GM18858 (cell line): ENCODE data around the gene PTPRN2.

Experiments
- ATAC-seq: cut with Tn5 transposase; IDR thresholded peaks from one replicate; pipeline ENCODE4 v1.9.1; 2021; ENCODE audit not compliant: unreplicated experiment

Gene PTPRN2

DNA sequence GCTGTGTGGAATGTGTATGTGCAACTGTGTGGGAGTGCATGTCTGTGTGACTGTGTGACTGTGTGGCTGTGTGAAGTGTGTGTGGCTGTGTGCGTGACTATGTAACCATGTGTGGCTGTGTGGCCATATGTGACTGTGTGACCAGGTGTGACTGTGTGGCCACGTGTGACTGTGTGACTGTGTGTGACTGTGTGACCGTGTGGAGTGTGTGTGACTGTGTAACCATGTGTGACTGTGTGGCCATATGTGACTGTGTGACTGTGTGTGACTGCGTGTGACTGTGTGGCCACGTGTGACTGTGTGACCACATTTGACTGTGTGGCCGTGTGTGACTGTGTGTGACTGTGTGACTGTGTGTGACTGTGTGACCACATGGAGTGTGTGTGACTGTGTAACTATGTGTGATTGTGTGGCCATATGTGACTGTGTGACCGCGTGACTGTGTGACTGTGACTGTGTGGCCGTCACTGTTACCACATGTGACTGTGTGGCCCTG lies 747.9 kb downstream of the PTPRN2 start:
- no peak for ATAC-seq

DNA sequence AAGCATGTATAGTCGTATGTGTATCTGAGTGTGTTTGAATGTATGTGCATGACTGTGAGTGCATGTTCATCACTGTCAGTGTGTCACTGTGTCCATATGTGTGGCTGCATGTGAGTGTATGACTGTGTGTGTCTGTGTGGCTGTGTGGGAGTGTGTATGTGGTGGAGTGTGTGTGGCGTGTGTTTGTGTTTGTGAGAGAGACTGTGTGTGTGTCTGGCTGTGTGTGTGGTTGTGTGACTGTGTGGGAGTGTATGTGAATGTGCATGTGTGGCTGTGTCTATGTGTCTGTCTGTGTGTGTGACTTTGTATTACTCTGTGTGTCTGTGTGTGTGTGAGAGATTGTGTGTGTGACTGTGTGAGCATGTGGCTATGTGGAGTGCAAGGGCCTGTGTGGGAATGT lies 748.4 kb downstream of the PTPRN2 start:
- no peak for ATAC-seq

DNA sequence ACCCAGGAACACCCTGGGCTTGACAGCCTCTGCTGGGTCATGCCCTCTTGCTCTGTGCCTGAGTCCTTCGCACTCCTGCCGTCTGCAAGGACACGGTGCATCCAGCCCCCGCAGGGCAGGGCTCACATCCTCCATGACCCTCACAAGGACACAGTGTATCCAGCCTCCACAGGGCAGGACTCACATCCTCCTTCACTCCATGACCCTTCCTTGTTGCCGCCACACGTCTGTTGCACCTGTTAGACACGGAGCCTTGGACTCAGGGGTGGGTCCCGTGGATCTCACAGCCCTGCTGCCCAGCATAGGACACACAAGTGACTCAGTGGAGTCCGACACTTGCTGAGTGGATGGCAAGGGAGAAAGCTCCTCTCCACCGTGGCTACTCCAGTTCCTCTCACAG lies 750.1 kb downstream of the PTPRN2 start:
- no peak for ATAC-seq

DNA sequence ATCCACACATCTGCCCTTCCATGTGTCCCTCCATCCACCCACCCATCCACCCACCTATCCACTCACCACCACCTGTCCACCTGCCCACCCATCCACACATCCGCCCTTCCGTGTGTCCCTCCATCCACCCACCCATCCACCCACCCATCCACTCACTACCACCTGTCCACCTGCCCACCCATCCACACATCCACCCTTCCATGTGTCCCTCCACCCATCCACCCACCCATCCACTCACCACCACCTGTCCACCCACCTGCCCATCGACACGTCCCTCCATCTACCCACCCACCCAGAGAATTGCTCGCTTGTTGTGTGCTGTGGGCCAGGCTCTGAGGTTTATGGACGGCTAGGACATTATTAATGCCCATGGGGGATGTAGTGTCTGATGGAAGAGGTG lies 750.6 kb downstream of the PTPRN2 start:
- ATAC-seq: no peak

DNA sequence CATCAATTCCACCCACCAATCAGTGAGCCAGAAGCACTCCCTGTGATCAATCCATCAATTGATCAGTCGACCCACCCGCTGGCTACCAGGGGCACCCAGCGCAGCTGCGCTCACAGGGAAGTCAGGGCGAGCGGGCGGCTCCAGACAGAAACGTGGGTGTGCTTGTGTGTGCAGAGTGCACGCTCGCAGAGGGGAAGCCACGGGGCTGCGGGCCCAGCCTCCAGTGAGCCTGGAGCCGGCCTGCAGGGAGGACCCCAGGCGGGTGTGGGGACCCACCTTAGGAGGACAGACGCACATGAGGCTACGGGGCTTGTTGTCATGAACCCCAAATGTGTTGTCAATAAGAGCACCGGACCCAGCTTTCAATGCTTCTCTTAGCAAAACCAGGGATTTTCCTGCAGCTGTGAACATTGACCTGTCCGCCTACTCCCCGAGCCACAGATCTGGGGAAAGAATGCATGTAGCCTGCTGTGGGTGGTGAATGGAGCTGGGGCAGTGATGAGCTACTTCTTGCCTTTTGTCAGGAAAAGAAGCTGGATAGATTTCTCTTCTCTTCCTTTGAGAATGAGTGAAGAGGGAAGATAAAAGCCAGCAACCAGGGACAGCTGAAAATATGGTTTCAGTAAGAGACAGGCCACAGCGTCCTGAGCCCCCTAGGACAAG lies 753.0 kb downstream of the PTPRN2 start:
- no peak for ATAC-seq

DNA sequence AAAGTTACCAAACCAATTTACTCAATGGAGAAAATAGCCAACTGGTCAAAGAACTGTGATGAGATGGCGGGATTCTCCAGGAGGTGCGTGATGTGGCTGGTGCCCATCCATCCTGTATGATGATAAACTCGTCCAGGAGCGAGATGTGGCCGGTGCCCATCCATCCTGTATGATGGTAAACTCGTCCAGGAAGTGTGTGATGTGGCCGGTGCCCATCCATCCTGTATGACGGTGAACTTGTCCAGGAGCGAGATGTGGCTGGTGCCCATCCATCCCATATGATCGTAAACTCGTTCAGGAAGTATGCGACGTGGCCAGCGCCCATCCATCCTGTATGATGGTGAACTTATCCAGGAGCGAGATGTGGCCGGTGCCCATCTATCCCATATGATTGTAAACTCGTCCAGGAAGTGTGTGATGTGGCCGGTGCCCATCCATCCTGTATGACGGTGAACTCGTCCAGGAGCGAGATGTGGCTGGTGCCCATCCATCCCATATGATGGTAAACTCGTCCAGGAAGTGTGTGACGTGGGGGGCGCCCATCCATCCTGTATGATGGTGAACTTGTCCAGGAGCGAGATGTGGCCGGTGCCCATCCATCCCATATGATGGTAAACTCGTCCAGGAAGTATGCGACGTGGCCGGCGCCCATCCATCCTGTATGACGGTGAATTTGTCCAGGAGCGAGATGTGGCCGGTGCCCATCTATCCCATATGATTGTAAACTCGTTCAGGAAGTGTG lies 754.6 kb downstream of the PTPRN2 start:
- ATAC-seq: no peak

DNA sequence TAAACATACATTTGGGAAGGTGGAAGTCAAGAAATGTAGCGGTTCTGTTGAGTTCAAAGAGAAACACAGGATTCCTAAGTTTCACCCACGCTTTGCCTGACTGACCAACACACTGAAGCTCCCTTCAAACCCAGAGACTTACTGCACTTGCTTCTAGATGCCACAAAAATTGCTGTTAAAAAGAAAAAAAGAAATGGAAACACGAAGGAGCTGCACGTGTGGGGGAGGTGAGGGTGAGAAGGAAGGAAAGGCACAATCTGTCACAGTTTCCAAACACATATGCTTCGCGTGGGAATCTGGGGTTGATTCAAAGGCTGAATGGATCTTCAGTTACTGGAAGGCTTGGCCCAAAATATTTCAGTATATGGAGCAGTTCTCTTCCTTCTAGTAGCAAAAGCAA lies 755.2 kb downstream of the PTPRN2 start:
- ATAC-seq: no peak

DNA sequence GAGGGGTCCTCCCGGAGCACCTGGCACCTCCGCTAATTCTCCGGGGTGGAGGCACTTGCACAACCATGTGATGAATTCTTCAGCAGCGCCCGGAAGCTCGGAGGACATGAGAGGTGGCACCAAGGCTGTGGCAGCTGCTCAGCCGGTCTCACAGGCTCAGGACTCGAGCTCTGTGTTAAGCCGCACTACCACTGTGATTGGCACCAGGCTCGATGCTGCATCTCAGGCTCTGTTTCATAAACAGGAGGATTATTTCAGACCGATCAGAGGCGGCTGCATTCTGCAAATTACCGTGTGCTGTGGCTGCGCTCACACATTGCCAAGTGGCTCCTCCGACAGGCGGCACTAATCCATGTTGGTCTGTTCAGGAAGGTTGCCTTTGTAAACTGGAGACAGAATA lies 755.6 kb downstream of the PTPRN2 start:
- no peak for ATAC-seq

DNA sequence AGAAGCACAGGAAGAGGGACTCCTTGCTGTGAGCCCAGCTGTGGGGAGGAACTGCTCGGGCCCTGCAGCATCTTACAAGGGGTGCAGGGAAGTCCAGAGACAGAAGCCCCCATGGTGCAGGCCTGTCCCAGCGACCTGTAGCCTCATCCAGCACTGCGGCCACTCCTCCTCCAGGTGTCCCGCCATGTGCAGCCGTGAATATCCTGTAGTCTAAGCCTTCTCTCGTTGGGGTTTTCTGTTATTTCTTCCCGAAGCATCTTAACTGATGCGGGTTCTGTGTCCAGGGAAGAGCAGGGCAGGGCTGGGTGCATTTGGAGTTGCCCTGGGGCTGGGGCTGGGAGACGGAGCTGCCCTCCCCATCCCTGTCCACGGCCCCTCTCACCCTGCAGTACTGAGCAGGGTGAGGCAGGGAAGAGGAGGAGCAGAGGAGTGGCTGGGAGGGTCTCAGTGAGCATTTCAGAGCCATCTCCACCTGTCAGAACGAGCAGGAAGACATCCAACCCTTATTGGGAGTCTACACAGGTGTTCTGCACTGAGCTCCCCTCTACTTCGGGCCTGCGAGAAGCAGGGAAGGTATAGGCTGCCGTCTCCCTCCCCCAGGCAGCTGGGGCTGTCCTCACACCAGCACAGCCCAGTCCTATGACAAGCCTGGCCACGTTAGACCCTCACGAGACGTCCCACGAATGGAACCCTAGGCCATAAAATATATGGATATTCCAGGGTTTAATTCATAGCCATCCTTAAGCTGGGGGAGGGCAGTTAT lies 756.3 kb downstream of the PTPRN2 start:
- no peak for ATAC-seq

DNA sequence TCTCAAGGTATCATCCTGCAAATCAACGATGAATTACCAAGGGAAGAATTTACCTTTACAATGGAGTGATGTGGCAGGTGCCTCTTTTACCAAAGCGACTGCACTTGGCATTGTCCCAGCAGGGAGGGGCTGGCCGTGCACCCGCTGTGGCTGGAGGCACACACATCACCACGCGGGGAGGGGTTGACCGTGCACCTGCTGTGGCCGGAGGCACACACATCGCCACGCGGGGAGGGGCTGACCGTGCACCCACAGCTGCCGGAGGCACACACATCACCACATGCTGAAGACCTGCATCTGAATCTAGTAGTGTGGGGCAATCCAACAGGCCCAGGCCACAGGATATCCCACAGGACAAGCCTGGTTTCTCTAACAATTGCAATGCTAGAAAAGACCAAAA lies 757.3 kb downstream of the PTPRN2 start:
- ATAC-seq: no peak

DNA sequence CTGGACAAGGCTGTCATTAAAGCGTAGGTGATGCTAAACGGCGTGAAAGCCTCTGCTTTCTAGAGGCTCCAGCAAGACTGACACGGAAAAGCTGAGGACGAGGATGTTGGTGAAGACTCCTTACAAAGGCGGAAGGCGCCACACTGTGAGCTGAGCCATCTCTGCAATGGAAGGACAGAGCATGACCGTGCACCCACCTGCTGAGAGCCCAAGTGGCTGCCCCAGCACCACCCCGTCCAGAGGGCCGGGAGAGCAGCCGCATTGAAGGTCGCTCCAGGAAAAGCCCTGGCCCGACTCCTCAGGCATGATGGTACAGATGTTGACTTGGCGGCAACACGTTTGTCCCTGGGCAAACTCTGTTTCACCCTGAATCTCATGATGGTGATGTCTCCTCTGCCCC lies 758.1 kb downstream of the PTPRN2 start:
- ATAC-seq: no peak

DNA sequence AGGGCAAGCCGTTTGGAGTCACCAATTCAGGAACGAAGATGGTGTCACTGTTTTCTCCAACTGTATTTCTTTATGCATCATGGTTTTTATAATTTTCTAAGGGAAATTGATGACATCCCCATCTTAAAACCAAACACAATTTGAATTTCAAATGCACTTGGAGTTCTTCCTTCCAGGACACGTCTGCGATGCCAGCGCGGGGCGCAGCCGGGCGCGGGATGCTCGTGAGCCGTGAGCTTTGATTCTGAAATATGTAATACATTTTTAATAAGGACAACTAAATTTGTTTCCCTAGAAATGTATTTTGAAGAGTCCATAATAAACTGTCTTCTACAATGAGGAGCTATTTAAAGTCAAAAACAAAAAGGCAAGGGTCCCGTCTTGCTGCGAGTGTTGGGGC lies 758.7 kb downstream of the PTPRN2 start:
- no peak for ATAC-seq

DNA sequence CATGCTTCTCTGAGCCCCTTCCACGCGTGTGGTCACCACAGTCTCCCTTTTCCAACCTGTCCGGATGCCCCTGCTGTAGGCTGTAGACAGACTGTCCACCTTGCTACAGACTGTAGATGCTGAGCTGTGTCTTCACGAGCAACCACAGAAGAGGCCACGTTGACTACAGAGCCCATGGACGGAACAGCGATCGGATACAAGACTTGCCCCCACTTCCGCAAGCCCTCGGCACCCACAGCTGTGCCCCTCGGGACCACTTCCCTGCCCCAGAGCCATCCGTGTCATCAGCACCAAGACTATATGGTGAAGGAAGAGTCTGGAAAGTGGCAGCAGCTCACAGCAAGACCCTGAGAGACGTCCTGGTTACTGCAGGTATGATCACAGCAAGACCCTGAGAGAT lies 759.4 kb downstream of the PTPRN2 start:
- no peak for ATAC-seq

DNA sequence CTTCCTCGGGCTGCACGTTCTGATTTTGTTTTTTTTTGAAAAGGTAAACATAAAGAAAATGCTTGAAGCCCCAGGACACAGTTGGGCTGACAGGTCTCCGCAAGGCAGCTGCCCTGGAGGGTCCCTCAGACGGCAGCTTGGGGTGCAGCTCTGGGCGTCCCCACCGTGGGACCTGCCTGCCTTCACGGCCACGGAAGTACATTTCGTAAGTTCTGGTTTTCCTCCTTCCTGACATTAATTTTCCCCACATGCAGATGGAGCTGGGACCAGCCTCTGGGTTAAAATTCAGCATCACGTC lies 759.8 kb downstream of the PTPRN2 start:
- ATAC-seq: no peak

DNA sequence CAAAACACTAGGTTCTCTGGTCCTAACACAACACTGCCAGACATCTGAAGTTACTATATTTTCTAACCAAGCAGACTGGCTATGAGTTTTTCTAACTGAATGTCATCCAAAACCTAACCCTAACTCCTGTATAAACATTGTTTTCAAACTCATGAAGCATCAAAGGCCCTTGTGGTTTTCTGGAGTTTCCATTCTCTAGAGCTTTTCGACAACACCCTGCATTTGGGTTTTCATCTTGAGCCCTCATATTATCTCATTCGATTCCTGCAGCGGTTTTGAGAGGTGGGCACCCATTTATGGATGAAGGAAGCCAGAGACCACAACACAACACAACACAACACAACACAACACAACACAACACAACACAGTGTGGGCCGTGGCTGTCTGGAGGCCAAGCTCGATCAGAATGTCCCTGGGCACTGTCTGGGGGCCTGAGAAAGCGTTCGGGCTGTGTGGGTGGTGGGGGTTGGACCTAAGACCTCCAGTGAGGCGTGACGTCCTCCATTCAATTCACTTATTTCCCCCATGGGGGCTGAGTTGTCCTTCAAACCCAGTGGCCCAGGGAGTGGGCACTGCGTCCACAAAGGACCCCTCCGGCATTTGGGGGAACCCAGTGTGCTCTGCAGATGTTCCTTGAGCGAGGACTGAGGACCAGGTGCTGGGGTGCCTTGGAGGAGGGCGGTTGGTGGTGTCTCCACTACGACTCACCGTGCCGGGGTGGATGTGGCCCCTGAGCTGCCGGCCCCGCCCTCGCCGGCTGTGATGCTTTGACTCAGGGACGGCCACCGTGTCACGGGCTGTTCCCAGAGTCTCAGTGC lies 760.4 kb downstream of the PTPRN2 start:
- no peak for ATAC-seq

DNA sequence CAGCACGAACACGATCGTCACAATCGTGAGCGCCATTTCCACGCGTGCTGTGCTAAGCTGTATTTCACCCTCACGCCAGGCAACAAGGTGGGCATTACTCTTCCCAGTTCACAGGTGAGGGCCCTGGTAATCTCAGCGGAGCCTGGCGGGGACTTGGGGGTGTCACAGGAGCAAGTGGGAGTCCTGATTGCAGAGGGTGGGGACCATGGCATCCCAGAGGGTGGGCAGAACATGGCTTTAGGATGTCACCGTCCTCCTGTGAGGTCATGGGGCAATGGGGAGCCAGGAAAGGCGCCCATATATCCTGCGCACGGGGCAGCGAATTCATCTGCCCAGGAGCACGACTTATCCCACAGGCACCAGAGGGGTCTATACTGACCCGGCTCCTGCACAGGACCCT lies 761.1 kb downstream of the PTPRN2 start:
- no peak for ATAC-seq

DNA sequence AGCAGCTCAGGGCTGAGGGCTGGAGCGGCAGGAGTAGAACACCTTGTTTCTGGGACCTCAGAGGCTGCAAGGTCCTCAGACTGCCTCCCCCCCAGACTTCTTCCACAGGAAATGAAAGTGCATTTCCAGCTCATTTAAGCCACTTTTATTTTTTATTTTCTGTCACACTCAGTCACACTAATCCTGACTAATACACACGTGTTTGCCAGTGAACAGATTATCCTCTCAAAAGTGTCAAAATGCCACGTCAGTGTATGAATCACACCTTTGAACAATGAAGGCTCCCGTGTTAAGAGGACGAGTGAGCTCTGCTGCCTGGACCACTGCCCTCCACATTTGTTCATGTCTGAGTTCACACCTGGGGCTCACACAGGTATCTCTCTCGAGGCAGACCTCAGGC lies 762.3 kb downstream of the PTPRN2 start:
- ATAC-seq: no peak

DNA sequence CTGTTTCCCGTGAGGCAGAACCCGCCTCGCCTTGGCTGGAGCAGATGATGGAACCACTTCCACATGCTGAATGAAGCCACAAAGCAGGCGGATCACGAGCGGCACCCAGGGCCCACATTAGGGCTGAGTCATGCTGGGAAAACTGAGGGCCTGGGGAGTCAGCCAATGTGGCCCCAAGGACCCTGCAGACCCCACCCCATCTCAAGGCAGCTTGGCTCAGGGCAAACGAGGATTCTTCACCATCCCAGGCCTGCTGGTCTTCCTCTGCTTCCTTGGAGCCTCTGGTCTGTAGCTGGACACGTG lies 762.9 kb downstream of the PTPRN2 start:
- ATAC-seq: no peak

DNA sequence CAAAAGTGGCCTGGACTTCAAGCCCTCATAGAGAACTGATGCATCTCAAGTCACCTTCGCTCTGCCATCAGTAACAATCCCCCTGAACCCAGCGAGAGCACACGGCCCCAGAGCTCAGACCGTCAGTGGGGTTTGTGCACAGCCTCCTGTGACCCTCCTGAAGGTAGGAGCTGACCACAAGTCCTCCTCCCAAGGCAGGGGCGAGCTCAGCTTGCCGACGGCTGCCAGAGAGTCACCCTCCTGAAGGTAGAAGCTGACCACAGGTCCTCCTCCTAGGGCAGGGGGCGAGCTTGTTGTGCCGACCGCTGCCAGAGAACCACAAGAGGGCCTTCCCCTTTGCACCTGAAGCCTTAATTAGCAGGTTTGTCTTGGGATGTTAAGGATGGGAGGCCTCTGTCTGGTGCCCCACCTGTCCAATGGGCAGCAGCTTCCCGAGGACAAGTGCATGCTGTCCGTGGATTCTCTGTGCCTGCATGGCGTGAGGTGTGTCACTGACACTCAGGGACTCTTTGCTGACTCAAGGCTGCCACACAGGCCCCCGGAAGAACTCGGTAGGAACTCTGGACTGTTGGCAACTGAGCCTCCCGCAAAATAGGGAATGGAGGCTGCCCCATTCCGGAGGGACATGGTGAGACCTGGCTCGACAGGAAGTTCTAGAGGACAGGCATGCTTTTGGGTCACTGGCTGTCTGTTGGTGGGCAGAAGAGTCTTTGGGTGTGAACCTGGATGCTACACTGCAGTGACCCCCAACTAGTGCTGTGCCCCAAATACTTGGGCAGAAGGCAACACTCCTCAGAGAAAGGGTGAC lies 763.4 kb downstream of the PTPRN2 start:
- no peak for ATAC-seq

DNA sequence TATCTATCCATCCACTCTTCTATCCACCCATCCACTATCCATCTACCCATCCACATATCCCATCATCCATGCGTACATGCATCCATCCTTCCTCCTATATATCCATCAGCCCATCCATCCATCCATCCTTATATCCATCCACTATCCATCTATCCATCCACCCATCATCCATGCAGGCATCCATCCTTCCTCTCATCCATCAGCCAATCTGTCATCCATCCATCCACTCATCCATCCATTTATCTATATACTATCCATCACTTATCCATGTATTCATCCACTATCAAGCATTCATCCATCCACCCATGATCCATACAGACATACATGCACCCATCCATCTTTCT lies 765.0 kb downstream of the PTPRN2 start:
- ATAC-seq: no peak
